ENCODE results near the gene C2orf81.

C2orf81 gene

GRCh38 chr2:74378007-74378406 is 43.4 kb downstream of the C2orf81 start:
- Histone ChIP-seq H3K4me3 (ENCODE audit: low read length in 2 of 2) (no peak overlapping the region), H3K9me3 (ENCODE audit: control insufficient read depth in 2 of 2, low read length in 2 of 2) (no peaks in the 10 kb centered on the region), H3K9ac (ENCODE audit: low read depth in 1 of 2, low read length in 2 of 2) (no peak overlapping the region), H3K36me3 (ENCODE audit: control insufficient read depth in 2 of 2, insufficient read depth in 2 of 2, low read length in 2 of 2) (peaks cover 15 to 21% of the 10 kb centered on the region in 2 donors), H3K4me1 (ENCODE audit: control insufficient read depth in 2 of 2, insufficient read depth in 2 of 2, low read length in 2 of 2) (peaks cover 10 to 14% of the 10 kb centered on the region in 2 donors), H3K27ac (ENCODE audit: low read depth in 2 of 2, low read length in 2 of 2) (no peak overlapping the region), H3K27me3 (ENCODE audit: control insufficient read depth in 2 of 2, insufficient read depth in 2 of 2, low read length in 2 of 2) (no peaks in the 10 kb centered on the region)

GRCh38 chr2:74375838-74376237 is 45.6 kb downstream of the C2orf81 start:
- Histone ChIP-seq H3K4me3 (ENCODE audit: low read length in 2 of 2) (no peak overlapping the region), H3K4me1 (ENCODE audit: control insufficient read depth in 2 of 2, insufficient read depth in 2 of 2, low read length in 2 of 2) (peaks cover 15 to 18% of the 10 kb centered on the region in 2 donors), H3K9me3 (ENCODE audit: control insufficient read depth in 2 of 2, low read length in 2 of 2) (no peaks in the 10 kb centered on the region), H3K27ac (ENCODE audit: low read depth in 2 of 2, low read length in 2 of 2) (no peak overlapping the region), H3K36me3 (ENCODE audit: control insufficient read depth in 2 of 2, insufficient read depth in 2 of 2, low read length in 2 of 2) (peaks cover 21 to 30% of the 10 kb centered on the region in 2 donors), H3K9ac (ENCODE audit: low read depth in 1 of 2, low read length in 2 of 2) (no peak overlapping the region), H3K27me3 (ENCODE audit: control insufficient read depth in 2 of 2, insufficient read depth in 2 of 2, low read length in 2 of 2) (no peaks in the 10 kb centered on the region)

DNA sequence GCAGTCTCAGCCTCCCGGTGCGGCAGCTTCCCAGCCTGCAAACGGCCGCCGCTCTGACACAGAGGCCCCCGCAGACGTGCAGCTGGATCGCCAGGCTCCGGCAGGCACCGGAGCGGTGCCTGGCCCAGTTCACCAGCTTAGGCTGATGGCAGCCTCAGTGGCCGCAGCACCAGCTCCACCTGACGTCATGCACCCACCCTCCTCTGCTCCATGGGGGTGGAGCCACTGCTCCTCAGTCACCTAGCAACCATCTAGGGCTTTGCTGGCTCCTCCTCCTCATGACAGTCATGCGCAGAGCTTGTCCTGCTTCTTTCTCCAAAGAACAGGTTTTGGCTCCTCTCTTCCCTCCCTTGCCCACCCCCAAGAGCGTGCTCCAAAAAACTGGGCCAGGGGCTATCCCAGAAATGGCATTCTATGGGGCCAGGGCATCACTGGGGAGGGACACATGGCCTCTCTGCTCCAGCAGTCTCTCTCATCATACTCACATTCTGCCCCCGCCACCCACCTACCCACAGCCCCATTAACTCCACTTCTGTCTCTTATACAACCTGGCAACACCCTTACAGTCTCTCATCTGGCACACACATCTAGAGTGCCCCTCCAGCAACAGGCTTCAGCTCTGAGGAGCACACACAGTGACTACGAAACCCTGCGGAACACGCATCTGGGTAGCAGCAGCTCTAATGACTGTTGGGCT is 46.8 kb downstream of the C2orf81 start:
- H3K4me1 ChIP-seq (ENCODE audit: control insufficient read depth in 2 of 2, insufficient read depth in 2 of 2, low read length in 2 of 2) = peaks cover 12 to 15% of the 10 kb centered on the region in 2 donors
- H3K9ac ChIP-seq (ENCODE audit: low read depth in 1 of 2, low read length in 2 of 2) = peak overlapping the region in 1 of 2 donors; percentile 18
- peaks cover 33 to 42% of the 10 kb centered on the region in 2 donors for H3K36me3 ChIP-seq (ENCODE audit: control insufficient read depth in 2 of 2, insufficient read depth in 2 of 2, low read length in 2 of 2)
- no peaks in the 10 kb centered on the region for H3K27me3 ChIP-seq (ENCODE audit: control insufficient read depth in 2 of 2, insufficient read depth in 2 of 2, low read length in 2 of 2)
- peak overlapping the region in 1 of 2 donors; percentile 45 for H3K27ac ChIP-seq (ENCODE audit: low read depth in 2 of 2, low read length in 2 of 2)
- peak overlapping the region in 1 of 2 donors; percentile 55 for H3K4me3 ChIP-seq (ENCODE audit: low read length in 2 of 2)
- no peaks in the 10 kb centered on the region for H3K9me3 ChIP-seq (ENCODE audit: control insufficient read depth in 2 of 2, low read length in 2 of 2)

GRCh38 chr2:74373985-74374384 is 47.4 kb downstream of the C2orf81 start:
- Histone ChIP-seq H3K4me3 (ENCODE audit: low read length in 2 of 2) (peak overlapping the region in 1 of 2 donors; percentile 55), H3K9ac (ENCODE audit: low read depth in 1 of 2, low read length in 2 of 2) (peak overlapping the region in 1 of 2 donors; percentile 18), H3K27ac (ENCODE audit: low read depth in 2 of 2, low read length in 2 of 2) (peak overlapping the region in 1 of 2 donors; percentile 45), H3K27me3 (ENCODE audit: control insufficient read depth in 2 of 2, insufficient read depth in 2 of 2, low read length in 2 of 2) (no peaks in the 10 kb centered on the region), H3K9me3 (ENCODE audit: control insufficient read depth in 2 of 2, low read length in 2 of 2) (no peaks in the 10 kb centered on the region), H3K36me3 (ENCODE audit: control insufficient read depth in 2 of 2, insufficient read depth in 2 of 2, low read length in 2 of 2) (peaks cover 37 to 47% of the 10 kb centered on the region in 2 donors), H3K4me1 (ENCODE audit: control insufficient read depth in 2 of 2, insufficient read depth in 2 of 2, low read length in 2 of 2) (peaks cover 12 to 15% of the 10 kb centered on the region in 2 donors)

GRCh38 chr2:74373221-74373676 is 48.2 kb downstream of the C2orf81 start:
- Histone ChIP-seq H3K27me3 (ENCODE audit: control insufficient read depth in 2 of 2, insufficient read depth in 2 of 2, low read length in 2 of 2) (no peaks in the 10 kb centered on the region), H3K36me3 (ENCODE audit: control insufficient read depth in 2 of 2, insufficient read depth in 2 of 2, low read length in 2 of 2) (peaks cover 44 to 55% of the 10 kb centered on the region in 2 donors), H3K4me3 (ENCODE audit: low read length in 2 of 2) (peak overlapping the region in 1 of 2 donors; percentile 34), H3K9ac (ENCODE audit: low read depth in 1 of 2, low read length in 2 of 2) (no peak overlapping the region), H3K27ac (ENCODE audit: low read depth in 2 of 2, low read length in 2 of 2) (peak overlapping the region; percentile 19 to 54), H3K9me3 (ENCODE audit: control insufficient read depth in 2 of 2, low read length in 2 of 2) (no peaks in the 10 kb centered on the region), H3K4me1 (ENCODE audit: control insufficient read depth in 2 of 2, insufficient read depth in 2 of 2, low read length in 2 of 2) (peaks cover 12 to 15% of the 10 kb centered on the region in 2 donors)

- Histone ChIP-seq H3K9me3 (ENCODE audit: control insufficient read depth in 2 of 2, low read length in 2 of 2) (no peaks in the 10 kb centered on the region), H3K4me3 (ENCODE audit: low read length in 2 of 2) (peak overlapping the region in 1 of 2 donors; percentile 34), H3K27me3 (ENCODE audit: control insufficient read depth in 2 of 2, insufficient read depth in 2 of 2, low read length in 2 of 2) (no peaks in the 10 kb centered on the region), H3K9ac (ENCODE audit: low read depth in 1 of 2, low read length in 2 of 2) (no peak overlapping the region), H3K4me1 (ENCODE audit: control insufficient read depth in 2 of 2, insufficient read depth in 2 of 2, low read length in 2 of 2) (peaks cover 12 to 15% of the 10 kb centered on the region in 2 donors), H3K27ac (ENCODE audit: low read depth in 2 of 2, low read length in 2 of 2) (no peak overlapping the region), H3K36me3 (ENCODE audit: control insufficient read depth in 2 of 2, insufficient read depth in 2 of 2, low read length in 2 of 2) (peaks cover 47 to 57% of the 10 kb centered on the region in 2 donors)
These were observed 48.7 kb downstream of the C2orf81 start for GRCh38 chr2:74372674-74373073.

- no peak overlapping the region for H3K4me3 ChIP-seq (ENCODE audit: low read length in 2 of 2)
- no peaks in the 10 kb centered on the region for H3K27me3 ChIP-seq (ENCODE audit: control insufficient read depth in 2 of 2, insufficient read depth in 2 of 2, low read length in 2 of 2)
- no peak overlapping the region for H3K27ac ChIP-seq (ENCODE audit: low read depth in 2 of 2, low read length in 2 of 2)
- peaks cover 12 to 15% of the 10 kb centered on the region in 2 donors for H3K4me1 ChIP-seq (ENCODE audit: control insufficient read depth in 2 of 2, insufficient read depth in 2 of 2, low read length in 2 of 2)
- H3K36me3 ChIP-seq (ENCODE audit: control insufficient read depth in 2 of 2, insufficient read depth in 2 of 2, low read length in 2 of 2) = peaks cover 53 to 59% of the 10 kb centered on the region in 2 donors
- H3K9me3 ChIP-seq (ENCODE audit: control insufficient read depth in 2 of 2, low read length in 2 of 2) = no peaks in the 10 kb centered on the region
- H3K9ac ChIP-seq (ENCODE audit: low read depth in 1 of 2, low read length in 2 of 2) = no peak overlapping the region
These were observed 50.0 kb downstream of the C2orf81 start for GRCh38 chr2:74371421-74371820.

- Histone ChIP-seq H3K4me3 (ENCODE audit: low read length in 2 of 2) (no peak overlapping the region), H3K27me3 (ENCODE audit: control insufficient read depth in 2 of 2, insufficient read depth in 2 of 2, low read length in 2 of 2) (no peaks in the 10 kb centered on the region), H3K4me1 (ENCODE audit: control insufficient read depth in 2 of 2, insufficient read depth in 2 of 2, low read length in 2 of 2) (peaks cover 12 to 15% of the 10 kb centered on the region in 2 donors), H3K36me3 (ENCODE audit: control insufficient read depth in 2 of 2, insufficient read depth in 2 of 2, low read length in 2 of 2) (peaks cover 63 to 67% of the 10 kb centered on the region in 2 donors), H3K9ac (ENCODE audit: low read depth in 1 of 2, low read length in 2 of 2) (no peak overlapping the region), H3K27ac (ENCODE audit: low read depth in 2 of 2, low read length in 2 of 2) (no peak overlapping the region), H3K9me3 (ENCODE audit: control insufficient read depth in 2 of 2, low read length in 2 of 2) (no peaks in the 10 kb centered on the region)
These were observed 51.4 kb downstream of the C2orf81 start for GRCh38 chr2:74369976-74370375.

GRCh38 chr2:74368499-74368898 is 52.9 kb downstream of the C2orf81 start:
- Histone ChIP-seq H3K4me3 (ENCODE audit: low read length in 2 of 2) (no peak overlapping the region), H3K36me3 (ENCODE audit: control insufficient read depth in 2 of 2, insufficient read depth in 2 of 2, low read length in 2 of 2) (peaks cover 77 to 81% of the 10 kb centered on the region in 2 donors), H3K4me1 (ENCODE audit: control insufficient read depth in 2 of 2, insufficient read depth in 2 of 2, low read length in 2 of 2) (peaks cover 8% of the 10 kb centered on the region in 2 donors), H3K27me3 (ENCODE audit: control insufficient read depth in 2 of 2, insufficient read depth in 2 of 2, low read length in 2 of 2) (no peaks in the 10 kb centered on the region), H3K27ac (ENCODE audit: low read depth in 2 of 2, low read length in 2 of 2) (no peak overlapping the region), H3K9ac (ENCODE audit: low read depth in 1 of 2, low read length in 2 of 2) (no peak overlapping the region), H3K9me3 (ENCODE audit: control insufficient read depth in 2 of 2, low read length in 2 of 2) (no peaks in the 10 kb centered on the region)

DNA sequence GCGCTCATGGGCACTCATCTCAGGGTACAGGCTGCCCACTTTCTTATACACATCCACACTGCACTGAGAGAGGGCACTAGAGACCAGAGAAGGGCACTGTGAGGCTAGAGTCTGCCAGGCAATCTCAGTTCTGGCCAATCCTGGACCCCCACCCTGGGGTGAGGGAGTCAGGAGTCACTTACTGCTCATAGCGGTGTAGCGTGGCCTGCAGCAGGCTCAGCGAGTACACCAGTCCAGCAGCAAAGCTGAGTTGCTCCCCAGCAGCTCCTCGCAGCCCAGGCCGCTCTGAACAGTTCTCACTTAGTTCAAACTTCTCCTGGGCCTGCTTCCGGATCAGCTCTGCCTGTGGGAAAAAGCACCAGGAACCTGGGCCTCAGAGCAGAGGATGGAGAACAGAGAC is 53.6 kb downstream of the C2orf81 start:
- Histone ChIP-seq H3K27ac (ENCODE audit: low read depth in 2 of 2, low read length in 2 of 2) (no peak overlapping the region), H3K9ac (ENCODE audit: low read depth in 1 of 2, low read length in 2 of 2) (no peak overlapping the region), H3K4me3 (ENCODE audit: low read length in 2 of 2) (no peak overlapping the region), H3K36me3 (ENCODE audit: control insufficient read depth in 2 of 2, insufficient read depth in 2 of 2, low read length in 2 of 2) (peaks cover 83 to 88% of the 10 kb centered on the region in 2 donors), H3K4me1 (ENCODE audit: control insufficient read depth in 2 of 2, insufficient read depth in 2 of 2, low read length in 2 of 2) (peaks cover 2% of the 10 kb centered on the region in 2 donors), H3K9me3 (ENCODE audit: control insufficient read depth in 2 of 2, low read length in 2 of 2) (no peaks in the 10 kb centered on the region), H3K27me3 (ENCODE audit: control insufficient read depth in 2 of 2, insufficient read depth in 2 of 2, low read length in 2 of 2) (no peaks in the 10 kb centered on the region)
